ENCODE measurements around the gene CNPY1.

CNPY1 gene

GRCh38 chr7:155584261-155584660, 37.9 kb upstream of the CNPY1 start:
- Histone ChIP-seq H3K4me1 (ENCODE audit: insufficient read depth, low read length) (no peaks in the 10 kb centered on the region), H4K20me1 (ENCODE audit: insufficient read depth, low read length) (0 out of 2 replicates have a peak, but pooled peaks cover 4% of the 10 kb centered on the region), H3K79me2 (ENCODE audit: insufficient read depth, low read length) (no peaks in the 10 kb centered on the region), H3K9ac (ENCODE audit: low read depth, low read length) (no peak overlapping the region), H3K27ac (ENCODE audit: low read length) (no peak overlapping the region), H3K4me3 (ENCODE audit: low read depth in 1 of 2, low read length in 2 of 2) (no peak overlapping the region), H3K9me3 (ENCODE audit: insufficient read depth, low read length, severe bottlenecking) (no peaks in the 10 kb centered on the region), H3K4me2 (ENCODE audit: insufficient read depth, low read length) (no peak overlapping the region), H2AFZ (ENCODE audit: low read depth, low read length) (no peak overlapping the region), H3K36me3 (ENCODE audit: insufficient read depth, low read length) (no peaks in the 10 kb centered on the region), H3K27me3 (ENCODE audit: insufficient read depth, low read length, poor library complexity) (peaks cover 42% of the 10 kb centered on the region)
- ATAC-seq (ENCODE audit: insufficient read depth, low read depth) (no peak), DNase-seq (no peak)
- TF ChIP-seq EZH2 (IDR thresholded peaks at IDR 0.05; ENCODE audit: borderline replicate concordance, low read depth, low read length, severe bottlenecking), result no peak
- TF ChIP-seq CTCF (IDR thresholded peaks at IDR 0.05; ENCODE audit: borderline replicate concordance, extremely low read depth, low read length, poor library complexity, severe bottlenecking), result no peak

- Histone ChIP-seq H2AFZ (ENCODE audit: low read depth, low read length) (no peak overlapping the region), H4K20me1 (ENCODE audit: insufficient read depth, low read length) (no peaks in the 10 kb centered on the region), H3K9ac (ENCODE audit: low read depth, low read length) (no peak overlapping the region), H3K4me1 (ENCODE audit: insufficient read depth, low read length) (no peaks in the 10 kb centered on the region), H3K4me3 (ENCODE audit: low read depth in 1 of 2, low read length in 2 of 2) (no peak overlapping the region), H3K27ac (ENCODE audit: low read length) (no peak overlapping the region), H3K4me2 (ENCODE audit: insufficient read depth, low read length) (no peak overlapping the region), H3K36me3 (ENCODE audit: insufficient read depth, low read length) (no peaks in the 10 kb centered on the region), H3K27me3 (ENCODE audit: insufficient read depth, low read length, poor library complexity) (peaks cover 42% of the 10 kb centered on the region), H3K9me3 (ENCODE audit: insufficient read depth, low read length, severe bottlenecking) (no peaks in the 10 kb centered on the region), H3K79me2 (ENCODE audit: insufficient read depth, low read length) (no peaks in the 10 kb centered on the region)
- no peak for TF ChIP-seq CTCF (IDR thresholded peaks at IDR 0.05; ENCODE audit: borderline replicate concordance, extremely low read depth, low read length, poor library complexity, severe bottlenecking)
- DNase-seq (no peak), ATAC-seq (ENCODE audit: insufficient read depth, low read depth) (no peak)
Observed at GRCh38 chr7:155583636-155584035, 37.3 kb upstream of the CNPY1 start.

- peaks cover 40% of the 10 kb centered on the region for H3K27me3 ChIP-seq (ENCODE audit: insufficient read depth, low read length, poor library complexity)
- no peak for DNase-seq
Observed at GRCh38 chr7:155581954-155582353, 35.6 kb upstream of the CNPY1 start.

More at GRCh38 chr7:155581954-155582353, 35.6 kb upstream of the CNPY1 start:
- H3K4me2 ChIP-seq (ENCODE audit: insufficient read depth, low read length), result no peak overlapping the region
- no peak for ATAC-seq (ENCODE audit: insufficient read depth, low read depth)
- no peaks in the 10 kb centered on the region for H3K79me2 ChIP-seq (ENCODE audit: insufficient read depth, low read length)
- H3K27ac ChIP-seq (ENCODE audit: low read length), result no peak overlapping the region
- H3K9ac ChIP-seq (ENCODE audit: low read depth, low read length), result no peak overlapping the region
- no peaks in the 10 kb centered on the region for H3K36me3 ChIP-seq (ENCODE audit: insufficient read depth, low read length)
- H3K9me3 ChIP-seq (ENCODE audit: insufficient read depth, low read length, severe bottlenecking), result no peaks in the 10 kb centered on the region
- no peak for TF ChIP-seq CTCF (IDR thresholded peaks at IDR 0.05; ENCODE audit: borderline replicate concordance, extremely low read depth, low read length, poor library complexity, severe bottlenecking)
- TF ChIP-seq EZH2 (IDR thresholded peaks at IDR 0.05; ENCODE audit: borderline replicate concordance, low read depth, low read length, severe bottlenecking), result no peak
- H3K4me1 ChIP-seq (ENCODE audit: insufficient read depth, low read length), result no peaks in the 10 kb centered on the region
- no peaks in the 10 kb centered on the region for H4K20me1 ChIP-seq (ENCODE audit: insufficient read depth, low read length)
- no peak overlapping the region for H3K4me3 ChIP-seq (ENCODE audit: low read depth in 1 of 2, low read length in 2 of 2)
- no peak overlapping the region for H2AFZ ChIP-seq (ENCODE audit: low read depth, low read length)

Measured in DND-41 (cell line).